GM19351 (cell line): Measurements from ENCODE around the gene DLX6.
"Not testable (repeated sequence)": the region's sequence is repeated elsewhere in the genome, so short reads cannot be mapped to it uniquely, and the experiment has no call there.

Experiments
- ATAC-seq: cut with Tn5 transposase; IDR thresholded peaks from one replicate; pipeline ENCODE4 v1.9.1; 2021; ENCODE audit warnings: mild to moderate bottlenecking, moderate library complexity; ENCODE audit not compliant: unreplicated experiment

The DLX6 gene

GRCh38 chr7:97021747-97022490, 16.6 kb downstream of the DLX6 start:
- ATAC-seq: no peak

GRCh38 chr7:97022491-97023306, 17.3 kb downstream of the DLX6 start:
- no peak for ATAC-seq

GRCh38 chr7:97024209-97025129, 19.1 kb downstream of the DLX6 start, which contains the start of gene DLX5:
TSS of gene DLX5 (minus strand) at chr7:97024831. CDS start at chr7:97024623, 208 bp downstream.
- no peak for ATAC-seq

- ATAC-seq: no peak
Observed at GRCh38 chr7:97025130-97025499, 19.8 kb downstream of the DLX6 start.

- no peak for ATAC-seq
Observed at GRCh38 chr7:97025983-97026714, 20.8 kb downstream of the DLX6 start.

GRCh38 chr7:97026715-97027426, 21.5 kb downstream of the DLX6 start:
- ATAC-seq: peak; percentile 9

- peak; percentile 89 for ATAC-seq
Observed at GRCh38 chr7:97027427-97028234, 22.3 kb downstream of the DLX6 start.

GRCh38 chr7:97034213-97034852, 29.0 kb downstream of the DLX6 start:
- ATAC-seq: not testable (repeated sequence)

- no peak for ATAC-seq
Observed at GRCh38 chr7:97039374-97040065, 34.2 kb downstream of the DLX6 start.

GRCh38 chr7:97043281-97043680, 37.9 kb downstream of the DLX6 start:
- no peak for ATAC-seq
